ENCODE measurements around the gene SLC9A8. TPM values are rescaled to one million over a fixed set of nuclear protein-coding genes. Genes with fewer than 3 reads are reported as not detected.

SLC9A8 gene
- polyA plus RNA-seq, 2 of the 4 experiments (the other 2 are of a cell fraction) = 5.0 to 7.9 TPM

DNA sequence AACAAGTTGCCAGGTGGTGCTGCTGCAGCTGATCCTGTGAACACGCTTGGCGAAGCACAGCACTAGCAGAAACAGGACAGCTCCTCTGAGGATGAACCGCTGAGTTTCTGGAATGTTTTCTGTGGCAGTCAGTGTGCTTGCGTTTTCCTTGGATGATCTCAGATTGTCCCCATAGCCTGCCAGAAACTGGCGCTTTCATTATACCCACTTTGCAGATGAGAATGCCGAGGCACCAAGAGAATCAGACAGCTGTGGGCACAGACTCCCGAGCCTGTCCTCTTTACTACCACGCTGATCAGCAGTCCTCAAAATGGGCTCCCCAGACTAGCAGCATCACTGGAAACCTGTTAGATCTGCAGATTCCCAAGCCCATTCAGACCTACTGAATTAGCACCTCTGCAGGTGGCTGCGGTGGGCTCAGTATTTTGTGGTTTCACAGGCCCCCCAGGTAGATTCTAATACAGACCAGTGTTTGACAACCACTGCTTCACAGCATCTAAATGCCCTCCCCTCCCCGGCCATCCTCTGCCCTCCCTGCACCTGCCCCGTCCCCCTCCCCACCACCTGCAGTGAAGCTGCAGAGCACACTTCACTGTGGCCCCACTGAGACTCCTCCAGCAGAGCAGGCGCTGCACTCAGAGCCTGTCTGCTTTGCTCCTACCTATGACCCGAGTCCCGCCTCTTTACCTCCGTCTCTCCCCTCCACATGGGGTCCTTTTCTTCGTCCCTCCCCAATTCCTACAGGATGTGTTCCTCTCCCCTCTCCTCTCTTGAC lies 73.1 kb downstream of the SLC9A8 start:
- peaks cover 18% of the 10 kb centered on the region for H3K4me1 ChIP-seq
- ATAC-seq (no peak), FAIRE-seq (no peak), DNase-seq (ENCODE audit: low read depth in 1 of 2, low spot score in 1 of 2) (no peak)
- ChIA-PET POLR2A (interaction anchor here (0.6 kb wide), 1 partner anchor 216 kb away, joined by 5 read pairs; no protein-coding TSS in a partner anchor), CTCF (interaction anchor here (0.6 to 13.0 kb wide), 11 partner anchors 8 to 401 kb away, joined by 3 to 226 read pairs (median 22); no protein-coding TSS in a partner anchor)
- WGBS (ENCODE audit: missing lambda C conversion rate) = 87% methylated on average over 16 of the region's 16 CpGs
- TF ChIP-seq KDM1A (IDR thresholded peaks at IDR 0.05; ENCODE audit: low read depth) (no peak), FOSL2 (IDR thresholded peaks at IDR 0.05) (no peak), FOSL2 (CRISPR knock-in tag; IDR thresholded peaks at IDR 0.05) (no peak), RAD21 (conservative IDR thresholded peaks at IDR 0.05 in 1 of 2, IDR thresholded peaks at IDR 0.05 in 1 of 2) (no peak), RARB (CRISPR knock-in tag; IDR thresholded peaks at IDR 0.05) (no peak), HOXA7 (CRISPR knock-in tag; IDR thresholded peaks at IDR 0.05) (no peak), CHD2 (IDR thresholded peaks at IDR 0.05; ENCODE audit: low read length, partially characterized antibody) (no peak), JUNB (IDR thresholded peaks at IDR 0.05) (no peak), CEBPB (IDR thresholded peaks at IDR 0.05) (no peak)
- no peak overlapping the region for H3K4me2 ChIP-seq
- H3K27ac ChIP-seq = no peak overlapping the region
- no peaks in the 10 kb centered on the region for H3K9me3 ChIP-seq
- H3K4me3 ChIP-seq = no peak overlapping the region

GRCh38 chr20:49886571-49887213 lies 74.1 kb downstream of the SLC9A8 start:
- H3K4me1 ChIP-seq = peaks cover 18% of the 10 kb centered on the region
- H3K4me2 ChIP-seq = no peak overlapping the region
- TF ChIP-seq REST (IDR thresholded peaks at IDR 0.05) (no peak), CBX2 (IDR thresholded peaks at IDR 0.05; ENCODE audit: borderline replicate concordance, low read depth) (no peak), GATA3 (IDR thresholded peaks at IDR 0.05; ENCODE audit: borderline replicate concordance) (no peak), TP53 (CRISPR knock-in tag; IDR thresholded peaks at IDR 0.05) (no peak), KDM5A (IDR thresholded peaks at IDR 0.05) (no peak), CTCF (IDR thresholded peaks at IDR 0.05) (no peak), NFE2L2 (conservative IDR thresholded peaks at IDR 0.05; ENCODE audit: low read length) (no peak), ESRRA (IDR thresholded peaks at IDR 0.05; ENCODE audit: borderline replicate concordance, low read length) (no peak), HDAC2 (IDR thresholded peaks at IDR 0.05) (no peak)
- TF ChIP-seq, protein P1, sequence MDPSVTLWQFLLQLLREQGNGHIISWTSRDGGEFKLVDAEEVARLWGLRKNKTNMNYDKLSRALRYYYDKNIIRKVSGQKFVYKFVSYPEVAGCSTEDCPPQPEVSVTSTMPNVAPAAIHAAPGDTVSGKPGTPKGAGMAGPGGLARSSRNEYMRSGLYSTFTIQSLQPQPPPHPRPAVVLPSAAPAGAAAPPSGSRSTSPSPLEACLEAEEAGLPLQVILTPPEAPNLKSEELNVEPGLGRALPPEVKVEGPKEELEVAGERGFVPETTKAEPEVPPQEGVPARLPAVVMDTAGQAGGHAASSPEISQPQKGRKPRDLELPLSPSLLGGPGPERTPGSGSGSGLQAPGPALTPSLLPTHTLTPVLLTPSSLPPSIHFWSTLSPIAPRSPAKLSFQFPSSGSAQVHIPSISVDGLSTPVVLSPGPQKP (IDR thresholded peaks at IDR 0.05; ENCODE audit: low read depth, low read length) = no peak
- TF ChIP-seq, protein P2, sequence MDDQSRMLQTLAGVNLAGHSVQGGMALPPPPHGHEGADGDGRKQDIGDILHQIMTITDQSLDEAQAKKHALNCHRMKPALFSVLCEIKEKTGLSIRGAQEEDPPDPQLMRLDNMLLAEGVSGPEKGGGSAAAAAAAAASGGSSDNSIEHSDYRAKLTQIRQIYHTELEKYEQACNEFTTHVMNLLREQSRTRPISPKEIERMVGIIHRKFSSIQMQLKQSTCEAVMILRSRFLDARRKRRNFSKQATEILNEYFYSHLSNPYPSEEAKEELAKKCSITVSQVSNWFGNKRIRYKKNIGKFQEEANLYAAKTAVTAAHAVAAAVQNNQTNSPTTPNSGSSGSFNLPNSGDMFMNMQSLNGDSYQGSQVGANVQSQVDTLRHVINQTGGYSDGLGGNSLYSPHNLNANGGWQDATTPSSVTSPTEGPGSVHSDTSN (IDR thresholded peaks at IDR 0.05) = no peak
- TF ChIP-seq, protein P3, sequence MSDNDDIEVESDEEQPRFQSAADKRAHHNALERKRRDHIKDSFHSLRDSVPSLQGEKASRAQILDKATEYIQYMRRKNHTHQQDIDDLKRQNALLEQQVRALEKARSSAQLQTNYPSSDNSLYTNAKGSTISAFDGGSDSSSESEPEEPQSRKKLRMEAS (IDR thresholded peaks at IDR 0.05) = no peak
- TF ChIP-seq, protein P4, sequence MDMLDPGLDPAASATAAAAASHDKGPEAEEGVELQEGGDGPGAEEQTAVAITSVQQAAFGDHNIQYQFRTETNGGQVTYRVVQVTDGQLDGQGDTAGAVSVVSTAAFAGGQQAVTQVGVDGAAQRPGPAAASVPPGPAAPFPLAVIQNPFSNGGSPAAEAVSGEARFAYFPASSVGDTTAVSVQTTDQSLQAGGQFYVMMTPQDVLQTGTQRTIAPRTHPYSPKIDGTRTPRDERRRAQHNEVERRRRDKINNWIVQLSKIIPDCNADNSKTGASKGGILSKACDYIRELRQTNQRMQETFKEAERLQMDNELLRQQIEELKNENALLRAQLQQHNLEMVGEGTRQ (IDR thresholded peaks at IDR 0.05) = no peak
- ChIA-PET CTCF (interaction anchor here (0.6 to 13.0 kb wide), 19 partner anchors 9 to 500 kb away, joined by 3 to 226 read pairs (median 10); no protein-coding TSS in a partner anchor), POLR2A (no interaction called here)
- 85% methylated on average over 22 of the region's 30 CpGs for WGBS (ENCODE audit: missing lambda C conversion rate)
- H3K27ac ChIP-seq = peak overlapping the region in 1 of 2 experiments; percentile 71; a peak in 1 of 6 replicates
- no peaks in the 10 kb centered on the region for H3K9me3 ChIP-seq
- DNase-seq (ENCODE audit: low read depth in 1 of 2, low spot score in 1 of 2) = no peak
- H3K4me3 ChIP-seq = no peak overlapping the region
- ATAC-seq = no peak
- FAIRE-seq = no peak
